HL-60 (cell line): ENCODE data around the gene CAPZA2.

Source experiments
- DNase-seq, 2 experiments: peaks; one replicate each; pipeline ENCODE4 v3.0.0-alpha.2; 2010 to 2020; ENCODE audit warnings: low read depth in 1 of 2, low spot score in 1 of 2
- H3K27ac ChIP-seq: fragments of 250-450 bp; sonication (Bioruptor Pico); replicated peaks from 2 replicates; pipeline ENCODE4 v1.5.1; 2020; ENCODE audit warnings: mild to moderate bottlenecking, moderate library complexity
- H3K27me3 ChIP-seq: fragments of 250-450 bp; sonication (Bioruptor Pico); 2 replicates; pipeline ENCODE4 v1.5.1; 2021; ENCODE audit warnings: mild to moderate bottlenecking, moderate library complexity; ENCODE audit not compliant: insufficient read depth, poor library complexity, severe bottlenecking
- H3K4me3 ChIP-seq: replicated peaks from 2 replicates; pipeline ENCODE4 v1.5.1; 2011; ENCODE audit warnings: mild to moderate bottlenecking, control low read depth, low read length; ENCODE audit not compliant: insufficient read depth
- GABPA ChIP-seq: IDR thresholded peaks from 2 replicates; pipeline ENCODE4 v1.6.1; 2012; ENCODE audit warnings: low read depth
- POLR2AphosphoS5 ChIP-seq: IDR thresholded peaks from 2 replicates; pipeline ENCODE4 v1.6.1; 2012; ENCODE audit warnings: low read depth
- SPI1 ChIP-seq: IDR thresholded peaks from 2 replicates; pipeline ENCODE4 v1.6.1; 2012; ENCODE audit warnings: low read depth, mild to moderate bottlenecking, borderline replicate concordance
- TF ChIP-seq, protein P1 (sequence below): IDR thresholded peaks from one replicate; pipeline ENCODE4 v1.5.1; 2011; ENCODE audit warnings: low read length, control low read depth, inconsistent platforms; ENCODE audit not compliant: insufficient read depth
- TF ChIP-seq, protein P2 (sequence below): IDR thresholded peaks from 2 replicates; pipeline ENCODE4 v1.6.1; 2012; ENCODE audit warnings: low read depth; ENCODE audit not compliant: insufficient replicate concordance

Gene CAPZA2

DNA sequence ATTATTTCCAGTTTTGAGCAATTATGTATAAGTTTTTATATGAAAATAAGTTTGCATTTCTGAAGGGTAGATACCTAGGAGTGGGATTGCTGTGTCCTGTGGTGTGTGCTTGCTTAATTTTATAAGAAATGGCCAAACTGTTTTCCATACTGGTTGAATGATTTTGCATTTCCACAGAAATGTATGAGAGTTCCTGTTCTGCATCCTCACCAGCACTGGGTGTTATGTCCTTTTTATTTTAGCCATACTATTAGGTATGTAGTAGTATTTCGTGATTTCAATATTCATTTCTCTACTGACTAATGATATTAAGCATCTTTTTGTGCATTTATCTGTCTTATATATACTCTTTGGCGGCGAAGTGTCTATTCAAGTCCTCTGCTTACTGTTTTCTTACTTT is 22.3 kb downstream of the CAPZA2 start:
- no peaks in the 10 kb centered on the region for H3K27me3 ChIP-seq
- no peak overlapping the region for H3K27ac ChIP-seq
- no peak for DNase-seq
- TF ChIP-seq SPI1: no peak
- TF ChIP-seq, protein P1, sequence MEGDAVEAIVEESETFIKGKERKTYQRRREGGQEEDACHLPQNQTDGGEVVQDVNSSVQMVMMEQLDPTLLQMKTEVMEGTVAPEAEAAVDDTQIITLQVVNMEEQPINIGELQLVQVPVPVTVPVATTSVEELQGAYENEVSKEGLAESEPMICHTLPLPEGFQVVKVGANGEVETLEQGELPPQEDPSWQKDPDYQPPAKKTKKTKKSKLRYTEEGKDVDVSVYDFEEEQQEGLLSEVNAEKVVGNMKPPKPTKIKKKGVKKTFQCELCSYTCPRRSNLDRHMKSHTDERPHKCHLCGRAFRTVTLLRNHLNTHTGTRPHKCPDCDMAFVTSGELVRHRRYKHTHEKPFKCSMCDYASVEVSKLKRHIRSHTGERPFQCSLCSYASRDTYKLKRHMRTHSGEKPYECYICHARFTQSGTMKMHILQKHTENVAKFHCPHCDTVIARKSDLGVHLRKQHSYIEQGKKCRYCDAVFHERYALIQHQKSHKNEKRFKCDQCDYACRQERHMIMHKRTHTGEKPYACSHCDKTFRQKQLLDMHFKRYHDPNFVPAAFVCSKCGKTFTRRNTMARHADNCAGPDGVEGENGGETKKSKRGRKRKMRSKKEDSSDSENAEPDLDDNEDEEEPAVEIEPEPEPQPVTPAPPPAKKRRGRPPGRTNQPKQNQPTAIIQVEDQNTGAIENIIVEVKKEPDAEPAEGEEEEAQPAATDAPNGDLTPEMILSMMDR: no peak
- TF ChIP-seq, protein P2, sequence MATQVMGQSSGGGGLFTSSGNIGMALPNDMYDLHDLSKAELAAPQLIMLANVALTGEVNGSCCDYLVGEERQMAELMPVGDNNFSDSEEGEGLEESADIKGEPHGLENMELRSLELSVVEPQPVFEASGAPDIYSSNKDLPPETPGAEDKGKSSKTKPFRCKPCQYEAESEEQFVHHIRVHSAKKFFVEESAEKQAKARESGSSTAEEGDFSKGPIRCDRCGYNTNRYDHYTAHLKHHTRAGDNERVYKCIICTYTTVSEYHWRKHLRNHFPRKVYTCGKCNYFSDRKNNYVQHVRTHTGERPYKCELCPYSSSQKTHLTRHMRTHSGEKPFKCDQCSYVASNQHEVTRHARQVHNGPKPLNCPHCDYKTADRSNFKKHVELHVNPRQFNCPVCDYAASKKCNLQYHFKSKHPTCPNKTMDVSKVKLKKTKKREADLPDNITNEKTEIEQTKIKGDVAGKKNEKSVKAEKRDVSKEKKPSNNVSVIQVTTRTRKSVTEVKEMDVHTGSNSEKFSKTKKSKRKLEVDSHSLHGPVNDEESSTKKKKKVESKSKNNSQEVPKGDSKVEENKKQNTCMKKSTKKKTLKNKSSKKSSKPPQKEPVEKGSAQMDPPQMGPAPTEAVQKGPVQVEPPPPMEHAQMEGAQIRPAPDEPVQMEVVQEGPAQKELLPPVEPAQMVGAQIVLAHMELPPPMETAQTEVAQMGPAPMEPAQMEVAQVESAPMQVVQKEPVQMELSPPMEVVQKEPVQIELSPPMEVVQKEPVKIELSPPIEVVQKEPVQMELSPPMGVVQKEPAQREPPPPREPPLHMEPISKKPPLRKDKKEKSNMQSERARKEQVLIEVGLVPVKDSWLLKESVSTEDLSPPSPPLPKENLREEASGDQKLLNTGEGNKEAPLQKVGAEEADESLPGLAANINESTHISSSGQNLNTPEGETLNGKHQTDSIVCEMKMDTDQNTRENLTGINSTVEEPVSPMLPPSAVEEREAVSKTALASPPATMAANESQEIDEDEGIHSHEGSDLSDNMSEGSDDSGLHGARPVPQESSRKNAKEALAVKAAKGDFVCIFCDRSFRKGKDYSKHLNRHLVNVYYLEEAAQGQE: no peak
- TF ChIP-seq GABPA: no peak
- TF ChIP-seq POLR2AphosphoS5: no peak
- H3K4me3 ChIP-seq: no peak overlapping the region

DNA sequence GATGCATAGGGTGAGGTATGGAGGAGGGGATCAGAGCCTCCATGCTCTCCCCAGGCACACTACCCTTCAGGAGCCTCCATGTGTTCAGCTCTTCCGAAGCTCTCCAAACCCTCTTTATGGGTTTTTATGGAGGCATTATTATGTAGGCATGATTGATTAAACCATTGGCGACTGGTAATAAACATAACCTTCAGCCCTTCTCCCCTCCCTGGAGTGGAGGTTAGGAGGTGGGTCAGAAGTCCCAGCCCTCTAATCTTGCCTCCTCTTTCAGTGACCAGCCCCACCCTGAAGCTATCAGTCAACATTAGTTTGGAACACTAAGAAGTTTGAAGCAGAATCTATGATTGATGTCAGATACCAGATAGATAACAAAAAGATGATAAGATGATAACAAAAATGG is 23.3 kb downstream of the CAPZA2 start:
- Histone ChIP-seq H3K27me3 (no peaks in the 10 kb centered on the region), H3K27ac (no peak overlapping the region), H3K4me3 (no peak overlapping the region)
- DNase-seq: no peak
- TF ChIP-seq, protein P2: no peak

DNA sequence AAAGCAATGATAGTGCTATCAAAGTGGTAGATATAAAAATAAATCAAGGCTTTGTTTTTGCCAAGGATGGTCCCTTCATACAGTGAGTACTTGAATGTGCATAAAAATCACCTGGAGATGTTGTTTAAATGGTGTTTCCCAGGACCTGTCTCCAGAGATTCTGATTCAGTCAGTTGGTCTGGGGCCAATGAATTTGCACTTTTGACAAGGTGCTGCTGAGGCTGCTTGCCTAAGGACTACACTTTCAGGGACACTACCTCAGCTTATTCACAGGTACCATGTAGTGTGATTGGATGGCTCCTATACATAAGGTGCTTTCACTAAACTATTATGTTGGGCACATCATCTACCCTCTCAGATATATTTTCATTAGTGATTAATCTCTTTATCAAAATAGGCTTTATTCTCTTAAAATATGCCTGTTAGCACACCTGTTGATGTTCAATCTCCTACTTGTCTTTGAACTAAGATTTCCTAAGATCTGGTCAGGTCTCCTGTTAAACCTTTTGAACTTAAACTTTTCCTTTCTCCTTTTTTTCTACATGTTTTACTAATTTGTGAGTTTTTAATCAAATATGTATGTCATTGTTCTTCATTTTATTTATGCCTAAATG is 24.3 kb downstream of the CAPZA2 start:
- no peak for DNase-seq
- TF ChIP-seq SPI1: no peak
- TF ChIP-seq, protein P1: no peak
- TF ChIP-seq POLR2AphosphoS5: no peak
- TF ChIP-seq, protein P2: no peak
- TF ChIP-seq GABPA: no peak
- Histone ChIP-seq H3K27me3 (no peaks in the 10 kb centered on the region), H3K4me3 (no peak overlapping the region), H3K27ac (no peak overlapping the region)

DNA sequence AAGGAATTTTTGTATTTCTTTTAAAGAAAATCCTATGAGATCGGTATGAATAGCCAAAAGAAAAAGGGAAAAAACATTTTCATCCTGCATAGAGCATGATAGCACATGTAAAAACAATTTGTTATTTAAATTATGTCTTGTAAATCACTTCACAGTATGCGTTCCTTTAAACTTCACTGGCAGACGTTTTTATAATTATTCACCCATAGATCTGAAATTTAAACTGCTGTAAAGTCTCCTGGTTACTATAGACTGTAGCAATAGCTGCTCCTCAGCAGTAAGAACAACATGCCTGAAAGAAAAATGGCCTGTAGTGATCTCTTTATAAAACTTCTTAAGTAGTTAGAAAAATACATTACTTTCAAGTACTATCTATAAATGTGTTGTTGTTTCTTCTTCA is 26.5 kb downstream of the CAPZA2 start:
- TF ChIP-seq, protein P2: no peak
- TF ChIP-seq SPI1: no peak
- no peak for TF ChIP-seq POLR2AphosphoS5
- TF ChIP-seq GABPA: no peak
- TF ChIP-seq, protein P1: no peak
- Histone ChIP-seq H3K27ac (no peak overlapping the region), H3K4me3 (no peak overlapping the region), H3K27me3 (no peaks in the 10 kb centered on the region)
- no peak for DNase-seq
